ENCODE data around the gene EPHA8. TPM values are rescaled to one million over a fixed set of nuclear protein-coding genes. Genes with fewer than 3 reads are reported as not detected.

EPHA8 gene
- total and polyA plus RNA-seq, 4 donors, result not detected

DNA sequence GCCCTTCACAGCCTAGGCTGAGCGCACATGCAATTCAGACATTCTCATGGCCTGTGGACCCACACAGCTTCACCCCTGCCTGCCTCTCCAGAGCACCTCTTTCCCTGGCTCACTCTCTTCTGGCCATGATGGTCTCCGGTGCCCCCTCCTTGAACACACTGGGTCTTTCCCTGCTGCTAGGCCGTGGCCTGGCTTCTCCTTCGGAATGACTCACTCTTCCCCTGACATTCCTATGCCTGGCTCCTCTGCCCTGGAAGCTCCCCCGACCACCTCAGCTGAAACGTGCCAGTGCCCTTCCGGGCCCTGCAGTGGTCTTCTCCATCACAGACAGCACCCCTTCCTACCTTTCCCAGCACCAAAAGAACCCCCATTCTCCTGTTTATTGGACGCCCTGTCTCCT is 28.3 kb downstream of the EPHA8 start:
- Histone ChIP-seq H3K4me1 (ENCODE audit: control insufficient read depth in 4 of 4, insufficient read depth in 4 of 4, low read length in 3 of 4) (no peaks in the 10 kb centered on the region), H3K36me3 (ENCODE audit: control insufficient read depth in 4 of 4, insufficient read depth in 3 of 4, low read depth in 1 of 4, low read length in 3 of 4) (no peaks in the 10 kb centered on the region), H3K9me3 (ENCODE audit: control insufficient read depth in 4 of 4, low read length in 3 of 4) (no peaks in the 10 kb centered on the region), H3K27ac (ENCODE audit: low read depth in 1 of 2, low read length in 2 of 2) (no peak overlapping the region), H3K4me3 (ENCODE audit: low read depth in 1 of 3, low read length in 3 of 3) (no peak overlapping the region), H3K27me3 (ENCODE audit: control insufficient read depth in 4 of 4, insufficient read depth in 4 of 4, low read length in 3 of 4) (peaks cover 0 to 4% (median 2%) of the 10 kb centered on the region in 4 donors), H3K9ac (ENCODE audit: low read depth in 1 of 2, low read length in 2 of 2) (no peak overlapping the region)
- TF ChIP-seq EGR1 (IDR thresholded peaks at IDR 0.05; ENCODE audit: low read depth in 2 of 2) (no peak), GABPA (IDR thresholded peaks at IDR 0.05 in 1 of 2, conservative IDR thresholded peaks at IDR 0.05 in 1 of 2) (no peak), FOXA1 (IDR thresholded peaks at IDR 0.05) (no peak), JUND (IDR thresholded peaks at IDR 0.05) (no peak), SP1 (IDR thresholded peaks at IDR 0.05) (no peak), FOXA2 (IDR thresholded peaks at IDR 0.05) (no peak), TAF1 (conservative IDR thresholded peaks at IDR 0.05) (no peak), RXRA (IDR thresholded peaks at IDR 0.05) (no peak), HNF4G (IDR thresholded peaks at IDR 0.05) (no peak)
- TF ChIP-seq, protein P1, sequence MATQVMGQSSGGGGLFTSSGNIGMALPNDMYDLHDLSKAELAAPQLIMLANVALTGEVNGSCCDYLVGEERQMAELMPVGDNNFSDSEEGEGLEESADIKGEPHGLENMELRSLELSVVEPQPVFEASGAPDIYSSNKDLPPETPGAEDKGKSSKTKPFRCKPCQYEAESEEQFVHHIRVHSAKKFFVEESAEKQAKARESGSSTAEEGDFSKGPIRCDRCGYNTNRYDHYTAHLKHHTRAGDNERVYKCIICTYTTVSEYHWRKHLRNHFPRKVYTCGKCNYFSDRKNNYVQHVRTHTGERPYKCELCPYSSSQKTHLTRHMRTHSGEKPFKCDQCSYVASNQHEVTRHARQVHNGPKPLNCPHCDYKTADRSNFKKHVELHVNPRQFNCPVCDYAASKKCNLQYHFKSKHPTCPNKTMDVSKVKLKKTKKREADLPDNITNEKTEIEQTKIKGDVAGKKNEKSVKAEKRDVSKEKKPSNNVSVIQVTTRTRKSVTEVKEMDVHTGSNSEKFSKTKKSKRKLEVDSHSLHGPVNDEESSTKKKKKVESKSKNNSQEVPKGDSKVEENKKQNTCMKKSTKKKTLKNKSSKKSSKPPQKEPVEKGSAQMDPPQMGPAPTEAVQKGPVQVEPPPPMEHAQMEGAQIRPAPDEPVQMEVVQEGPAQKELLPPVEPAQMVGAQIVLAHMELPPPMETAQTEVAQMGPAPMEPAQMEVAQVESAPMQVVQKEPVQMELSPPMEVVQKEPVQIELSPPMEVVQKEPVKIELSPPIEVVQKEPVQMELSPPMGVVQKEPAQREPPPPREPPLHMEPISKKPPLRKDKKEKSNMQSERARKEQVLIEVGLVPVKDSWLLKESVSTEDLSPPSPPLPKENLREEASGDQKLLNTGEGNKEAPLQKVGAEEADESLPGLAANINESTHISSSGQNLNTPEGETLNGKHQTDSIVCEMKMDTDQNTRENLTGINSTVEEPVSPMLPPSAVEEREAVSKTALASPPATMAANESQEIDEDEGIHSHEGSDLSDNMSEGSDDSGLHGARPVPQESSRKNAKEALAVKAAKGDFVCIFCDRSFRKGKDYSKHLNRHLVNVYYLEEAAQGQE (IDR thresholded peaks at IDR 0.05), result no peak
- TF ChIP-seq, protein P2, sequence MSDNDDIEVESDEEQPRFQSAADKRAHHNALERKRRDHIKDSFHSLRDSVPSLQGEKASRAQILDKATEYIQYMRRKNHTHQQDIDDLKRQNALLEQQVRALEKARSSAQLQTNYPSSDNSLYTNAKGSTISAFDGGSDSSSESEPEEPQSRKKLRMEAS (IDR thresholded peaks at IDR 0.05), result no peak
- TF ChIP-seq, protein P3, sequence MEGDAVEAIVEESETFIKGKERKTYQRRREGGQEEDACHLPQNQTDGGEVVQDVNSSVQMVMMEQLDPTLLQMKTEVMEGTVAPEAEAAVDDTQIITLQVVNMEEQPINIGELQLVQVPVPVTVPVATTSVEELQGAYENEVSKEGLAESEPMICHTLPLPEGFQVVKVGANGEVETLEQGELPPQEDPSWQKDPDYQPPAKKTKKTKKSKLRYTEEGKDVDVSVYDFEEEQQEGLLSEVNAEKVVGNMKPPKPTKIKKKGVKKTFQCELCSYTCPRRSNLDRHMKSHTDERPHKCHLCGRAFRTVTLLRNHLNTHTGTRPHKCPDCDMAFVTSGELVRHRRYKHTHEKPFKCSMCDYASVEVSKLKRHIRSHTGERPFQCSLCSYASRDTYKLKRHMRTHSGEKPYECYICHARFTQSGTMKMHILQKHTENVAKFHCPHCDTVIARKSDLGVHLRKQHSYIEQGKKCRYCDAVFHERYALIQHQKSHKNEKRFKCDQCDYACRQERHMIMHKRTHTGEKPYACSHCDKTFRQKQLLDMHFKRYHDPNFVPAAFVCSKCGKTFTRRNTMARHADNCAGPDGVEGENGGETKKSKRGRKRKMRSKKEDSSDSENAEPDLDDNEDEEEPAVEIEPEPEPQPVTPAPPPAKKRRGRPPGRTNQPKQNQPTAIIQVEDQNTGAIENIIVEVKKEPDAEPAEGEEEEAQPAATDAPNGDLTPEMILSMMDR (IDR thresholded peaks at IDR 0.05; ENCODE audit: low read depth, low read length, missing input control), result no peak
- WGBS, result 75% methylated on average over 8 of the region's 8 CpGs
- DNase-seq (ENCODE audit: low spot score), result no peak

DNA sequence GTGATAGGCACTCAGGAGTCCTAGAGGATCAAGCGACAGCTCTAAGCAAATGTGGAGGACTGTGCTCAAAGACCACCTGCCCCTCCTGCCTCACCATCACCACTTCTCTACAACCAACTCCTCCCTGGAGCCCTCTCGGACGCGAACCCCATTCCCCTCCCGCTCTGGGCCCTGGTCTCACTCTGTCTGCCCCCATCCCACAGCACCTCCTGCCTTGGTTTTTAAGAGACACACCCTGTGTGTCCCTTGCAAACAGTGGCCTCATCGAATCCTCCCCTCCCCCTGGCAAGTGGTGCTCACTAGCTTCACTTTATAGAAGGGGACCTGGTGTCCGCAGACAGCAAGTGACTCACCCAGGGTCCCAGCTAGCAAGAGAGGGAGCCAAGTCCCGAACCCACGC is 28.8 kb downstream of the EPHA8 start:
- Histone ChIP-seq H3K36me3 (ENCODE audit: control insufficient read depth in 4 of 4, insufficient read depth in 3 of 4, low read depth in 1 of 4, low read length in 3 of 4) (no peaks in the 10 kb centered on the region), H3K9me3 (ENCODE audit: control insufficient read depth in 4 of 4, low read length in 3 of 4) (no peaks in the 10 kb centered on the region), H3K9ac (ENCODE audit: low read depth in 1 of 2, low read length in 2 of 2) (no peak overlapping the region), H3K4me3 (ENCODE audit: low read depth in 1 of 3, low read length in 3 of 3) (no peak overlapping the region), H3K4me1 (ENCODE audit: control insufficient read depth in 4 of 4, insufficient read depth in 4 of 4, low read length in 3 of 4) (no peaks in the 10 kb centered on the region), H3K27ac (ENCODE audit: low read depth in 1 of 2, low read length in 2 of 2) (no peak overlapping the region), H3K27me3 (ENCODE audit: control insufficient read depth in 4 of 4, insufficient read depth in 4 of 4, low read length in 3 of 4) (peaks cover 0 to 4% (median 2%) of the 10 kb centered on the region in 4 donors)
- 76% methylated on average over 9 of the region's 9 CpGs for WGBS
- no peak for DNase-seq (ENCODE audit: low spot score)
- TF ChIP-seq, protein P4, sequence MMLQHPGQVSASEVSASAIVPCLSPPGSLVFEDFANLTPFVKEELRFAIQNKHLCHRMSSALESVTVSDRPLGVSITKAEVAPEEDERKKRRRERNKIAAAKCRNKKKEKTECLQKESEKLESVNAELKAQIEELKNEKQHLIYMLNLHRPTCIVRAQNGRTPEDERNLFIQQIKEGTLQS (IDR thresholded peaks at IDR 0.05), result no peak
- TF ChIP-seq EGR1 (IDR thresholded peaks at IDR 0.05; ENCODE audit: low read depth in 2 of 2) (no peak), SP1 (IDR thresholded peaks at IDR 0.05) (no peak), YY1 (IDR thresholded peaks at IDR 0.05) (no peak), TAF1 (conservative IDR thresholded peaks at IDR 0.05) (no peak)

Measured in liver (tissue), 9 donors.